GM21367 (cell line): ENCODE measurements around the gene VPS13D.

Experiments
- ATAC-seq: cut with Tn5 transposase; IDR thresholded peaks from one replicate; pipeline ENCODE4 v1.9.1; 2021; ENCODE audit not compliant: unreplicated experiment

VPS13D gene

DNA sequence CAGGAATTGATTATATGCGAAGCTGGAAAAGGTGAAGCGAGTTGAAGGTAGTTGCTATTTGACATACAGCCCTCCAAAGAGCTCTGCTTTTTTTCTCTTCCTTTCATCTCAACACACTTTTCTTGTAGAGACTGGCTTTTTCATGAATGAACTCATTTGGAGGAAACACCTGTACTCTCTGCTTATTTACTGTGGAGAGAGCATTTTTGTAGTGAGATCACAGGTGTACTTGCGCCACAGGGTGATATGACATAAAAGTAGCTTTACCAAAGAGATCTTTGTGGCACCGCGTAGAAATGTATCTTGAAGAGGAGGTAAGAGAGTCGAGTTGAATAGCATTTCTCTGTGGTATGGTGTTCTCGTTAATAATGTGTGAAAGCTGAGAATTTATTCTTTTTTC, 187.6 kb downstream of the VPS13D start:
- ATAC-seq, result no peak

DNA sequence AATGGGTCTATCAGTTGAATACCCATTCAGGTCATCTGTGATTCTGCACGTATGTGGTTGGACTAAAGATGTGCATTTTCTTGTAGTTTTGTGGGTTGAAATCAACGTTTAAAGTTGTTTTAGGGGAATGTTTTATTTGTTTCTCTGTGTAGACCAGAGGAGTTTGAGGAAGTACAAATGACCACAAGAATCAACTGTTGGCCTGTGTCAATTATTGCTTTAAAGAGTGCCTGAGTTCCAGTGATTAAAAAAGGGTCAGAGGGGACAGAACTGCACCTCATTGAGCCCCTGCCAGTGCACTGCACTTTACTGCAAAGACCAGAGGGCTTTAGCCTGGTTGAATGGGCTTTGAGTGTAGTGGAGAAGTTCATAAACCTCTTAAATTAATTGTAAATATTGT, 190.3 kb downstream of the VPS13D start:
- ATAC-seq, result no peak

- no peak for ATAC-seq
Measured at GRCh38 chr1:12422488-12422887, 192.7 kb downstream of the VPS13D start.

DNA sequence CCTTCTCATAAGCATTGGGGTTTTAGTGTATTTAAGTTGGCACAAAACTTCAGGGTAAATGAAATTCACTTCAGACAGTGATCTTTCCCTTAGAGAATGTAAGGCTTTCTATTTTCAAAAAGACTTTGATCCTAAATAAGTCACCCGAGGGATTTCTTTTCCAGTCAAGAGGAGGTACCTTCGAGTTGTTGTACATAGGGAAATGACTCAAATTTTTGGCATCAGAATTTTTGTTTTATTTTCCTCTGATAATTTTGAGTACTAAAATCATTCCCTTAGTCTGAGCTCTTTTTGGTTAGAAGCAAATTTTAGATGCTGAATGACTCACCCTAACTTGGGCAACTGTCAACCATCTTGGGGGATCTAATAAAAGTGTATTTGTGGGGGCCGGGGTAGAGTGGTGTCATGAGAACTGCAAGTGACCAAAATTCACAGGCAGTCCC, 194.3 kb downstream of the VPS13D start:
- ATAC-seq, result no peak

DNA sequence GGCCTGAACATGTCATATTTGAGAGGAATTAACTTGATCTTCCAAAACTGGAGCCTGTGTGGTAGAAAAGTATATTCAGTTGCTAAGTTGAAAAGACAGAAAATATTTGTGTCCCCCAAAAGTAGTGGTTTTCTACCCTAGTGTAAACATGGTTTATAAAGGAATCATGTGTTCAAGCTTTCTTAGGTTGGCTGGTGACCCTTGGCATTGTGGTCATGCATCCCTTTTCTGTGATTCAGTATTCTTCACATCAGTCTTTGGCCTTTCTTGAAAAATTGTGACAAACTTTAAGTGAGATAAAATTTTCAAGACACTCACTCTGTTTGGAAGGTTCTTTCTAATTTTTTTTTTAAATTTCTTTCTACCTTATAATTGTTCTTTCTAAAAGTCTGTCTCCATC, 195.0 kb downstream of the VPS13D start:
- no peak for ATAC-seq

- no peak for ATAC-seq
Measured at GRCh38 chr1:12426030-12426429, 196.2 kb downstream of the VPS13D start.

- ATAC-seq, result no peak
Measured at GRCh38 chr1:12428334-12428733, 198.5 kb downstream of the VPS13D start.

DNA sequence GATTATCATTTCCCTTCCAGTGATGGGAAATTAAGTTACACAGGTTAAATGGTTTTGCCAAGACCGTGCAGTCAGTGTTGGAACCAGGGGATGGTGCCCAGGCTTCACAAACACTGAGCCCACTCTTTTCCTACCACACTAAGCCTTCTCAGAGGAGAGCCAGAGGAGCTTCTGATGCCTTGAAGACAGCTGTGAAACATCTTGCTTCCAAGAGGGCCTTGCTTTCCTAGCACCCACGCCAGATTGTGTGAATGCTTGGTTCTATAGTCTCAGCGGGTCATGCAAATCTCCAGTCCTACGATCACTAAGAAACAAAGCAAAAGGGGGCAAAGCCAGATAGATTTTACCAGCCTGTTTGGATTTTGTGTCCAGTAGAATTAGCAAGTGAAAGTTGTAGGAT, 200.7 kb downstream of the VPS13D start:
- ATAC-seq, result no peak

DNA sequence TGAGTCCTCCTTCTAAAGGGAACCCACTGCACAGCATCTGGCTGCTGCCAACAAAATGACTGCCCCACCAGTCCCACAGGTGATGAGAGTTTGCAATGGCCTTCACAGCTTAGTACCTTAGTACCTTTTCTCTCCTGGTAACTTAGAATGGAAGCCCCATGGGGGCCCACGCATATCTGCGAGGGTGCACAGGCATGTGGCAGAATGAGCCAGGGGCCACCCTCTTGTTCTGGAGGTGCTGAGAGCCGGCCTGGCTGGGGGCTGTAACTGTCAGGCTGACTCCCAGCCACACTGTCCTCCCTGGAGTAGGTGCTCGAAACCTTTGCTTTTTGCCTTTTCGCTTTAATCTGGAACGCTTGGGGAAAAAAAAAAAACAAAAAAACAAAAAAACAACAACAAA, 203.1 kb downstream of the VPS13D start:
- no peak for ATAC-seq

GRCh38 chr1:12433323-12434053, 203.7 kb downstream of the VPS13D start:
- no peak for ATAC-seq

- peak; percentile 37 for ATAC-seq
Measured at GRCh38 chr1:12434174-12434573, 204.3 kb downstream of the VPS13D start.

- ATAC-seq, result no peak
Measured at GRCh38 chr1:12434686-12435085, 204.9 kb downstream of the VPS13D start.

DNA sequence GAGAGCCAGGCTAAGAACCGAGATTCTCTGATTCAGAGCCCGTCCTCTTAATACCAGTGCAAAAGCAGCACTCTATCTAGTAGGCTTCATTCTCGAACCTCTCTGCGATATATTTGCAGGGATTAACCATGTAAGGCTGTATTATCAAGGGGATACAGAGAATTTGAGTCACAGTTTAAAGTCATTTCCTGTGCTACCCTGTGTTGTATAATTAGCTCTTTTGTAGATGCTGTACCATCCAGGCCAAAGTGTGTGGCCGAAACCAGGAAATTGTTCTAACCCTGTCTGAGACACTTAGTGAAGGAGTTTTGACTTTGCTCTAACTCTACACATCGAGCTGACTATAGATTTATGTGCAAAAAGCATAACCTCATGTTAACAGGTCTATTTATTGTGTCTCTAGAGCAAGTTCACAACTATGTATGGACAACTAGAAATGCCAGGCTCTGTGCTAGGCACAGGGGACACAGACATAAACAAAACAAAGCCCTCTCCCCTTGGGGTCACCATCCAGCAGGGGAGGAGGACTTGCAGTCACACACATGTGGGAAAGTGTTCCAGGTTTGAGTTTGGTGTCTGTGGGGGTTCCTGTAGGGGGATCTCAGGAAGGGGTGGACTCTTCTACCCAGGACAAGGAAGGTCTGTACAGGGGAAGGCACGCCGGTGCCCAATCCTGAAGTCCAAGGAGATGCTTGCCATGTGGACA, 206.0 kb downstream of the VPS13D start:
- peak; percentile 65 for ATAC-seq

- no peak for ATAC-seq
Measured at GRCh38 chr1:12436345-12436658, 206.5 kb downstream of the VPS13D start.

DNA sequence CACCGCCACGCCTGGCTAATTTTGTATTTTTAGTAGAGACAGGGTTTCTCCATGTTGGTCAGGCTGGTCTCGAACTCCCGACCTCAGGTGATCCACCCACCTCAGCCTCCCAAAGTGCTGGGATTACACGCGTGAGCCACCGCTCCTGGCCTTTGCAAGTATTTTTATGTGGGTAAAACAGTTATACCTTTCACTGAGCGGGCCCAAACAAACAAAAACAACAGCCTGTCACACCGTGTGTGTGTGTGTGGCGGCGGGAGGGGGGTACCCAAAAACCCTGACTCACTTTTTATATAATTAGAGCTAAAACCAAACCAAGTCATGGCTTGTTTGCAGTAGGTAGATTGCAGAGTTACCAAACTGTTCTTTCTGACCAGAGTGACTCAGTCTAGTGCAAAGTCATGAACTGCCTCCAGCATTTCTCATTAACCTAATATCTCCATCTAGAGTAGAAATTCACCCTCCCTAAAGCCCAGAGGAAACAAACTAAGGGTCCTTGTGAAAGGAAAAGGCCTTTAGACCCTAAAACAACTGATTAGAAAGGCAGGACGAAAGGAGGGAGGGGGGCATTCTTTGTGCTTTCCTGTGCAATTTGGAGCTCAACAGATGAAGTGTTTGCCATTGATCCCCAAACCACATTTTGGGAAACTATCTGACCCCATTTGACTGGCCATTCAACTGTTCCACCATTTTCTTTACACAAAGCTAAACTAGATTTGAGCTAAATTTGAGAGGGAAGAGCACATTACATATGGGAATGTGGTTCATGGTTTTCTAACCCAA, 207.2 kb downstream of the VPS13D start:
- ATAC-seq, result no peak

- no peak for ATAC-seq
Measured at GRCh38 chr1:12437629-12438028, 207.8 kb downstream of the VPS13D start.

DNA sequence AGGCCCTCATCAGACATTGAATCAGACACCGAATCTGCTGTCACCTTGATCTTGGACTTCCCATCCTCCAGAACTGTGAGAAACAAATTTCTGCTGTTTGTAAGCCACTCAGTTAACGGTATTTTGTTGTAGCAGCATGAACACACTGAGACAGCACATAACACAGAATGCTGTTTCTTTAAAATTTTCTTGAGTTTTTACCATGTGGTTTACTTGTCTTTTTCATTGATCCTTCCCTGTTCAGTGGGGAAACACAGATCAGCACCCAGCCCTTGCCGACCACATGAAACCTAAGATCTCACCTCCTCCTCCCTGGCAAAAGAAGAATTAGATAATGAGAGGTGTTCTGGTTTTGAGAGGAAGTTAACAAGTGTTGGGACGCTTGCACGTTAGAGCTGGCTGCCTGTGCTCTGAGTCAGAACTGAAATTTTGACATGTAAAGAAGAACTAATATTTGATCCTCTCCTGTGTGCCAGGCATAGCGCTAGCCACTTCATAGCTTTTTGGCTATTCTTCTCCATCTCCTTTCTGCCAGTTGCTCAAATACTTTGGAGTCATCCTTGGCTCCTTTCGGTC, 208.6 kb downstream of the VPS13D start:
- no peak for ATAC-seq

- no peak for ATAC-seq
Measured at GRCh38 chr1:12439073-12439472, 209.2 kb downstream of the VPS13D start.

DNA sequence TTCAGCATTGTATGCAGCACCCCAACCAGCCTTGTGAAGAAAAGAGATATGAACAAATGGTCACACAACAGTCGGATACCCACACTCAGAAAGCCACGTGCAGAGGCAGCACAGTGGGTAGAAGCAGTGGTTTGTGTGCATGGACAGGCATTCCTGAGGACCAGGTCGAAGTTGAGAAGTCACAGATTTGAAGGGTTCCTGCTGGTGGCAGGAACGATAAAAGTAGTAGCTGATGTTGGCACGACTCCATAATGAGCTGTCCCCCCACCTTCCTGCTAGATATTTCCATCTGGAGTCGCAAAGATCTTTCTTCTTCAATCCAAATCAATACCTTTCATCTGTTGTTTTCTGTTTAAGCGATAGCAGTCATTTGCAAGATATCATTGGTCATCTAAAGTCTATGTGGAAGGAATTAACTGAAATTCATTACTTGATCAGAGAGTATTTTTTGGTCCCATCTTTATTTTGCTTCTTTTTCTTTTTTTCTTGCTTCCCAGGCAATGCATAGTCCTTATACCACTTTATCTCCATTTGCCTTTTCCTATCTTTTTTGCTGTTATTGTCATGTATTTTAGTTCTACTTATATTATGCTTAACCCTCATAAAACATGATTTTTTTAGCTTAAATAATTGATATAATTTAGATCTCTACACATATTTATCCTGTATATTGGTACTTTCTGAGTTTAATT, 211.7 kb downstream of the VPS13D start:
- ATAC-seq, result no peak

- ATAC-seq, result no peak
Measured at GRCh38 chr1:12442217-12442616, 212.4 kb downstream of the VPS13D start.

DNA sequence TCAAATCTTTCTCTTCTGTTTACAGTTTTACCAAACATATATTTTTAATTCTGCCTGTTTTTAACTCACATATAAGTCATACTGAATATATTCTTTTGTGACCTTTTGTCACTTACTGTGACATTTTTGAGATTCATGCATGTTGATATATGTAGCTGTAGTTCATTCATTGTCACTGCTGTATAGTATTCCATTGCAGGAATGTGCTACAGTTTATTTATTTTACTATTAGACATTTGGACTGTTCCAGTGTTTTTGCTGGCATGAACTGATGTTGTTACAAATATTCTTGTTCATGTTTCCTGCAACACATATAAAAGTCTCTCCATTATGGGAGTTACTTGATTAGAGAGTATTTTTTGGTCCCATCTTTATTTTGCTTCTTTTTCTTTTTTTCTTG, 213.3 kb downstream of the VPS13D start:
- ATAC-seq, result no peak
